HepG2 (cell line): Measurements from ENCODE around the gene VASH2. TPM values are rescaled to one million over a fixed set of nuclear protein-coding genes. Genes with fewer than 3 reads are reported as not detected.

ENCODE experiments used
- ATAC-seq: fragments of 200-7000 bp; cut with Tn5 transposase; 3 replicates; pipeline ENCODE4 v1.9.1; 2020; ENCODE audit warnings: mild to moderate bottlenecking, moderate library complexity
- BruUV-seq: library from RNA; stranded (reverse); fragments of 400-500 nt; replicated peaks from 2 replicates; lab custom pipeline; 2021; lab: Mats Ljungman, UMichigan
- CTCF ChIA-PET: fragments of 300-600 bp; formaldehyde crosslinking; extraction: SDS; loops from one replicate; lab custom pipeline; 2021; ENCODE audit warnings: low total read pairs, inconsistent platforms, low intra/inter-chr PET ratio; lab: Yijun Ruan, JAX
- POLR2A ChIA-PET: fragments of 350-600 bp; sonication (Branson Sonifier 250); formaldehyde crosslinking; loops from one replicate; lab custom pipeline; 2020; ENCODE audit warnings: antibody characterized with exemption, inconsistent platforms; lab: Yijun Ruan, JAX
- DNase-seq: peaks from one replicate; pipeline ENCODE4 v3.0.0-alpha.2; 2015; ENCODE audit warnings: low spot score
- FAIRE-seq: peaks from 3 replicates; lab custom pipeline; 2011; peaks lifted over from hg19 to GRCh38; lab: Jason Lieb, UNC
- H2AFZ ChIP-seq: one replicate; pipeline ENCODE4 v1.6.1; 2011; ENCODE audit warnings: low read length, inconsistent platforms
- H3K27ac ChIP-seq: fragments of 300-600 bp; 3 replicates; pipeline ENCODE4 v1.8.0; 2011; ENCODE audit warnings: mixed run types, mild to moderate bottlenecking, mixed read lengths, low read length, inconsistent platforms; ENCODE audit not compliant: insufficient read depth; ENCODE audit errors: extremely low read length
- H3K27me3 ChIP-seq, 2 experiments: fragments of 200-600 bp in 1 of 2; 2 replicates in 1 of 2; 3 replicates in 1 of 2; pipeline versions ENCODE4 v1.6.0 to v1.8.0; 2011; ENCODE audit warnings: low read length in 2 of 2, mild to moderate bottlenecking in 2 of 2, moderate library complexity in 2 of 2, inconsistent platforms in 1 of 2; ENCODE audit not compliant: insufficient read depth in 2 of 2, control insufficient read depth in 1 of 2
- H3K36me3 ChIP-seq, 2 experiments: fragments of 200-600 bp in 1 of 2; replicated peaks in 1 of 2; 2 replicates in 1 of 2; 3 replicates in 1 of 2; pipeline versions ENCODE4 v1.5.1 to v1.8.0; 2011; ENCODE audit warnings: low read length in 2 of 2, inconsistent platforms in 1 of 2; ENCODE audit not compliant: insufficient read depth in 2 of 2, control insufficient read depth in 1 of 2
- H3K4me1 ChIP-seq: 2 replicates; pipeline ENCODE4 v1.5.1; 2012; ENCODE audit warnings: low read length, inconsistent platforms; ENCODE audit not compliant: insufficient read depth
- H3K4me2 ChIP-seq: 2 replicates; pipeline ENCODE4 v1.6.0; 2011; ENCODE audit warnings: low read depth, low read length, inconsistent platforms
- H3K4me3 ChIP-seq, 3 experiments: fragments of 200-600 bp in 1 of 3; sonication (generic), shearing (Covaris generic) in 1 of 3; replicated peaks in 1 of 3; 2 replicates each; pipeline ENCODE4 v1.5.1; 2011 to 2016; ENCODE audit warnings: low read length in 3 of 3, inconsistent platforms in 2 of 3, low read depth in 2 of 3, mild to moderate bottlenecking in 2 of 3, control low read depth in 1 of 3, mixed read lengths in 1 of 3; ENCODE audit not compliant: insufficient read depth in 1 of 3
- H3K79me2 ChIP-seq: one replicate; pipeline ENCODE4 v1.6.1; 2011; ENCODE audit warnings: low read length, inconsistent platforms; ENCODE audit not compliant: insufficient read depth
- H3K9ac ChIP-seq: 2 replicates; pipeline ENCODE4 v1.6.0; 2011; ENCODE audit warnings: mild to moderate bottlenecking, low read depth, low read length, inconsistent platforms; ENCODE audit not compliant: insufficient read depth
- H3K9me3 ChIP-seq: 2 replicates; pipeline ENCODE4 v1.5.1; 2012; ENCODE audit warnings: mild to moderate bottlenecking, low read length
- H4K20me1 ChIP-seq: 2 replicates; pipeline ENCODE4 v1.6.0; 2011; ENCODE audit warnings: inconsistent platforms, mild to moderate bottlenecking, low read length, moderate library complexity; ENCODE audit not compliant: insufficient read depth
- ELF4 ChIP-seq: sonication (generic); formaldehyde crosslinking; IDR thresholded peaks from 2 replicates; pipeline ENCODE4 v1.5.0; 2020; ENCODE audit warnings: missing genetic modification reagents, mild to moderate bottlenecking, moderate library complexity, borderline replicate concordance
- GABPA ChIP-seq, 2 experiments: IDR thresholded peaks; 2 replicates each; pipeline ENCODE4 v1.6.1; 2011 to 2016; ENCODE audit warnings: low read depth in 2 of 2, low read length in 1 of 2, missing biosample characterization in 1 of 2, missing genetic modification characterization in 1 of 2
- GTF2F1 ChIP-seq: fragments of 150-350 bp; IDR thresholded peaks from 2 replicates; pipeline ENCODE4 v1.6.1; 2014; ENCODE audit warnings: low read length
- KAT7 ChIP-seq: IDR thresholded peaks from 2 replicates; pipeline ENCODE4 v1.6.1; 2018; ENCODE audit warnings: borderline replicate concordance, missing compliant biosample characterization
- KDM1A ChIP-seq: IDR thresholded peaks from 2 replicates; pipeline ENCODE4 v1.6.1; 2016; ENCODE audit warnings: missing compliant biosample characterization
- RCOR2 ChIP-seq: IDR thresholded peaks from 2 replicates; pipeline ENCODE4 v1.6.1; 2016; ENCODE audit warnings: missing biosample characterization, missing genetic modification reagents
- SRSF1 ChIP-seq: fragments of 200-400 bp; formaldehyde crosslinking; optimal IDR thresholded peaks from 2 replicates; pipeline ENCODE3; 2017; ENCODE audit warnings: mild to moderate bottlenecking, low read depth, low read length, moderate library complexity
- ZKSCAN1 ChIP-seq: fragments of 150-350 bp; IDR thresholded peaks from 2 replicates; pipeline ENCODE4 v1.6.1; 2014; ENCODE audit warnings: low read length
- ZNF207 ChIP-seq: fragments of 450-650 bp; IDR thresholded peaks from 2 replicates; pipeline ENCODE4 v1.6.1; 2016; ENCODE audit warnings: antibody characterized with exemption, borderline replicate concordance
- ZNF501 ChIP-seq: sonication (generic); formaldehyde crosslinking; IDR thresholded peaks from 2 replicates; pipeline ENCODE4 v1.5.1; 2020; ENCODE audit warnings: mild to moderate bottlenecking, moderate library complexity, missing genetic modification reagents
- ZNF709 ChIP-seq: sonication (generic); formaldehyde crosslinking; IDR thresholded peaks from 2 replicates; pipeline ENCODE4 v1.5.0; 2020; ENCODE audit warnings: mild to moderate bottlenecking, missing genetic modification reagents
- WGBS: methylation state at CpG from one replicate; pipeline ENCODE4 v1.1.6; 2017; ENCODE audit warnings: low lambda C conversion rate; 5-methylcytosine and 5-hydroxymethylcytosine counted together
- in situ Hi-C: cut with HindIII; loops from 2 replicates; pipeline ENCODE4 v1.10.0; 2017; ENCODE audit warnings: low pct_unique_long_range_greater_than_20kb; ENCODE audit not compliant: extremely low pct_ligation_motif_present
- intact Hi-C: fragments of 100-400 bp; cut with micrococcal nuclease; formaldehyde crosslinking; loops from one replicate; pipeline ENCODE4 v1.10.0; 2022; ENCODE audit not compliant: unreplicated experiment
- polyA plus RNA-seq, 8 experiments: library from polyadenylated mRNA; depleted of rRNA in 3 of 8; stranded (reverse) in 7 of 8; unstranded in 1 of 8; fragments of >200 nt; fragmentation: Illumina TruSeq in 4 of 8; extraction: Trizol in 4 of 8; gene quantifications; 2 replicates each; pipeline versions ENCODE4 v1.2.1 to v1.2.3, GENCODE V29; 2011 to 2016; ENCODE audit warnings: low read depth in 4 of 8, missing spikeins in 1 of 8, mixed read lengths in 1 of 8; ENCODE audit not compliant: insufficient read depth in 1 of 8
- total RNA-seq, 5 experiments: library from RNA; depleted of rRNA; stranded (reverse); fragments of >200 nt; fragmentation: Illumina TruSeq; extraction: Trizol; gene quantifications; 2 replicates each; pipeline ENCODE4 v1.2.3, GENCODE V29; 2016; ENCODE audit warnings: low read depth in 1 of 5
- TF ChIP-seq, protein P1 (sequence below): sonication (generic); formaldehyde crosslinking; IDR thresholded peaks from 2 replicates; pipeline ENCODE4 v1.4.0; 2020; ENCODE audit warnings: missing genetic modification reagents
- TF ChIP-seq, protein P2 (sequence below): sonication (generic); formaldehyde crosslinking; IDR thresholded peaks from 2 replicates; pipeline ENCODE4 v1.5.0; 2020; ENCODE audit warnings: mild to moderate bottlenecking, missing genetic modification reagents
- TF ChIP-seq, protein P3 (sequence below): sonication (generic); formaldehyde crosslinking; IDR thresholded peaks from 2 replicates; pipeline ENCODE4 v1.4.0; 2020; ENCODE audit warnings: missing genetic modification reagents, mild to moderate bottlenecking, borderline replicate concordance

The VASH2 gene
- total and polyA plus RNA-seq, 2 of the 13 experiments (the other 11 are each of a cell fraction or from before 2014, with no cell fraction given) = 0.44 to 1.00 TPM

DNA sequence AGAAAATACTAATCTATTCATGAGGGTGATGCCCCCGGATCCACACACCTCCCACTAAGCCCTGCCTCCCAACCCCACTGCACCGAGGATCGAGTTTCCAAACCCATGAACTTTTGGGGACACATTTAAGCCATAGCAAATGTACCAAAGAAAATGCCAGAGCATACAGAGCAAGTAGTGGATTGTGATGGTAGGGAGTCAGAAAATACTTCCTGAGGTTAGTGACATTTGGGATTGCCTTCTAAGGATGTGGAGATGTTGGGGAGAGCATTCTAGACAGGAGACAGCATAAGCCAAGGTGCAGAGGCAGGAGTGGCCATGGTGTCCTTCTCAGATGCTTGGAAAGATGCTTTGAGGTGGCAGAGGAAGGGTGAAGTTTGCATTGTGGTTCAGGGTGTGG lies 33.1 kb downstream of the VASH2 start (continued):
- TF ChIP-seq, protein P1, sequence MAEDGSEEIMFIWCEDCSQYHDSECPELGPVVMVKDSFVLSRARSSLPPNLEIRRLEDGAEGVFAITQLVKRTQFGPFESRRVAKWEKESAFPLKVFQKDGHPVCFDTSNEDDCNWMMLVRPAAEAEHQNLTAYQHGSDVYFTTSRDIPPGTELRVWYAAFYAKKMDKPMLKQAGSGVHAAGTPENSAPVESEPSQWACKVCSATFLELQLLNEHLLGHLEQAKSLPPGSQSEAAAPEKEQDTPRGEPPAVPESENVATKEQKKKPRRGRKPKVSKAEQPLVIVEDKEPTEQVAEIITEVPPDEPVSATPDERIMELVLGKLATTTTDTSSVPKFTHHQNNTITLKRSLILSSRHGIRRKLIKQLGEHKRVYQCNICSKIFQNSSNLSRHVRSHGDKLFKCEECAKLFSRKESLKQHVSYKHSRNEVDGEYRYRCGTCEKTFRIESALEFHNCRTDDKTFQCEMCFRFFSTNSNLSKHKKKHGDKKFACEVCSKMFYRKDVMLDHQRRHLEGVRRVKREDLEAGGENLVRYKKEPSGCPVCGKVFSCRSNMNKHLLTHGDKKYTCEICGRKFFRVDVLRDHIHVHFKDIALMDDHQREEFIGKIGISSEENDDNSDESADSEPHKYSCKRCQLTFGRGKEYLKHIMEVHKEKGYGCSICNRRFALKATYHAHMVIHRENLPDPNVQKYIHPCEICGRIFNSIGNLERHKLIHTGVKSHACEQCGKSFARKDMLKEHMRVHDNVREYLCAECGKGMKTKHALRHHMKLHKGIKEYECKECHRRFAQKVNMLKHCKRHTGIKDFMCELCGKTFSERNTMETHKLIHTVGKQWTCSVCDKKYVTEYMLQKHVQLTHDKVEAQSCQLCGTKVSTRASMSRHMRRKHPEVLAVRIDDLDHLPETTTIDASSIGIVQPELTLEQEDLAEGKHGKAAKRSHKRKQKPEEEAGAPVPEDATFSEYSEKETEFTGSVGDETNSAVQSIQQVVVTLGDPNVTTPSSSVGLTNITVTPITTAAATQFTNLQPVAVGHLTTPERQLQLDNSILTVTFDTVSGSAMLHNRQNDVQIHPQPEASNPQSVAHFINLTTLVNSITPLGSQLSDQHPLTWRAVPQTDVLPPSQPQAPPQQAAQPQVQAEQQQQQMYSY (CRISPR knock-in tag) = no peak
- TF ChIP-seq, protein P2, sequence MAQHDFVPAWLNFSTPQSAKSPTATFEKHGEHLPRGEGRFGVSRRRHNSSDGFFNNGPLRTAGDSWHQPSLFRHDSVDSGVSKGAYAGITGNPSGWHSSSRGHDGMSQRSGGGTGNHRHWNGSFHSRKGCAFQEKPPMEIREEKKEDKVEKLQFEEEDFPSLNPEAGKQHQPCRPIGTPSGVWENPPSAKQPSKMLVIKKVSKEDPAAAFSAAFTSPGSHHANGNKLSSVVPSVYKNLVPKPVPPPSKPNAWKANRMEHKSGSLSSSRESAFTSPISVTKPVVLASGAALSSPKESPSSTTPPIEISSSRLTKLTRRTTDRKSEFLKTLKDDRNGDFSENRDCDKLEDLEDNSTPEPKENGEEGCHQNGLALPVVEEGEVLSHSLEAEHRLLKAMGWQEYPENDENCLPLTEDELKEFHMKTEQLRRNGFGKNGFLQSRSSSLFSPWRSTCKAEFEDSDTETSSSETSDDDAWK (CRISPR knock-in tag) = no peak
- no peak for TF ChIP-seq ZNF501

DNA sequence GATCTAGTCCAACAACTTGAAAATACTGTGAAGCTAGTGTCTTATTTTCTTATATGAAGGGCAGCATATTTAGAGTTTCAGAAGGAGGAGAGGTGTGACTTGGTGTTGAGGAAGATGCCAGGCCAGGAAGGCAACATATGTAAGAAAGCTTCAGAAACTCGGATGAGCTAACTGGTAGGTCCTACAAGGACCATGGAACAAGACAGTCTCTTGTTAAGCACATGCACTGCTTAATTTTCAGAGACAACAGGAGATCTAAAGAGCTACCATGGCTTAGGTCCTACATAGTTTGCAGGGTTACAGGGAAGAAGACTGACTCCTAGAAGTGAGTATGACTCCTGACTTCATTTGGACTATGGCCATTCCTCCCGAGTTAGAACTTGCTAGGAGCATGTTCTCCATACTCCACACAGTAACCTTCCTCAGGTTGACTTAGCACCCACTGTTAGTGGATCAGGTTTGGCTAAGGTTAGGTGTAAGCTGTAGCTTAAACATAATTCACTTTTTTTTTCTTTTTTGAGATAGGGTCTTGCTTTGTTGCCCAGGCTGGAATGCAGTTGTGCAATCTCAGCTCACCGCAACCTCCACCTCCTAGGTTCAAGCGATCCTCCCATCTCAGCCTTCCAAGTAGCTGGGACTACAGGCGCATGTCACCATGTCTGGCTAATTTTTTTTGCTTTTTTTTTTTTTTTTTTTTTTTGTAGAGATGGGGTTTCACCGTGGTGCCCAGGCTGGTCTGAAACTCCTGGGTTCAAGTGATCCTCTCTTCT lies 34.4 kb downstream of the VASH2 start:
- POLR2A ChIA-PET = interaction anchor here (0.7 kb wide), 1 partner anchor 177 kb away, joined by 3 read pairs; no protein-coding TSS in a partner anchor
- no peaks in the 10 kb centered on the region for H3K36me3 ChIP-seq
- CTCF ChIA-PET = no interaction called here
- no peak for TF ChIP-seq GTF2F1
- no peak for TF ChIP-seq GABPA (IDR thresholded peaks at IDR 0.05; ENCODE audit: low read depth, low read length)
- no peak for TF ChIP-seq GABPA (CRISPR knock-in tag; IDR thresholded peaks at IDR 0.05; ENCODE audit: low read depth)
- no peak for TF ChIP-seq KDM1A (CRISPR knock-in tag)
- TF ChIP-seq KAT7 = no peak
- no peak for TF ChIP-seq ZNF709
- TF ChIP-seq SRSF1 = no peak
- no peak for TF ChIP-seq ZNF207
- no peak for TF ChIP-seq ZKSCAN1
- TF ChIP-seq RCOR2 (CRISPR knock-in tag) = no peak
- TF ChIP-seq, protein P3, sequence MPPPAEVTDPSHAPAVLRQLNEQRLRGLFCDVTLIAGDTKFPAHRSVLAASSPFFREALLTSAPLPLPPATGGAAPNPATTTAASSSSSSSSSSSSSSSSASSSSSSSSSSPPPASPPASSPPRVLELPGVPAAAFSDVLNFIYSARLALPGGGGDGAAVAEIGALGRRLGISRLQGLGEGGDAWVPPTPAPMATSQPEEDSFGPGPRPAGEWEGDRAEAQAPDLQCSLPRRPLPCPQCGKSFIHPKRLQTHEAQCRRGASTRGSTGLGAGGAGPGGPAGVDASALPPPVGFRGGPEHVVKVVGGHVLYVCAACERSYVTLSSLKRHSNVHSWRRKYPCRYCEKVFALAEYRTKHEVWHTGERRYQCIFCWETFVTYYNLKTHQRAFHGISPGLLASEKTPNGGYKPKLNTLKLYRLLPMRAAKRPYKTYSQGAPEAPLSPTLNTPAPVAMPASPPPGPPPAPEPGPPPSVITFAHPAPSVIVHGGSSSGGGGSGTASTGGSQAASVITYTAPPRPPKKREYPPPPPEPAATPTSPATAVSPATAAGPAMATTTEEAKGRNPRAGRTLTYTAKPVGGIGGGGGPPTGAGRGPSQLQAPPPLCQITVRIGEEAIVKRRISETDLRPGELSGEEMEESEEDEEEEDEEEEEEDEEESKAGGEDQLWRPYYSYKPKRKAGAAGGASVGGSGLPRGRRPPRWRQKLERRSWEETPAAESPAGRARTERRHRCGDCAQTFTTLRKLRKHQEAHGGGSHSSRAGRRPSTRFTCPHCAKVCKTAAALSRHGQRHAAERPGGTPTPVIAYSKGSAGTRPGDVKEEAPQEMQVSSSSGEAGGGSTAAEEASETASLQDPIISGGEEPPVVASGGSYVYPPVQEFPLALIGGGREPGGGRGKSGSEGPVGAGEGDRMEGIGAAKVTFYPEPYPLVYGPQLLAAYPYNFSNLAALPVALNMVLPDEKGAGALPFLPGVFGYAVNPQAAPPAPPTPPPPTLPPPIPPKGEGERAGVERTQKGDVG (CRISPR knock-in tag) = no peak
- no peak for TF ChIP-seq ELF4 (CRISPR knock-in tag)

More for the DNA sequence above, 34.4 kb downstream of the VASH2 start:
- ATAC-seq (no peak), FAIRE-seq (no peak), DNase-seq (no peak)
- BruUV-seq = no TSS peak
- WGBS = 82% methylated on average over 6 of the region's 6 CpGs
- peaks cover 11% of the 10 kb centered on the region; the same call in 1 of the 2 replicates for H3K4me1 ChIP-seq
- H3K4me2 ChIP-seq = no peak overlapping the region
- no peak overlapping the region for H3K27ac ChIP-seq
- no peaks in the 10 kb centered on the region for H3K79me2 ChIP-seq
- H4K20me1 ChIP-seq = no peaks in the 10 kb centered on the region
- H3K9me3 ChIP-seq = no peaks in the 10 kb centered on the region
- H3K9ac ChIP-seq = no peak overlapping the region
- intact Hi-C loops (loop anchor here (5.0 kb wide), 1 partner anchor 37 kb away; no protein-coding TSS in a partner anchor), in situ Hi-C loops (no loop called here)
- H2AFZ ChIP-seq = no peak overlapping the region
- no peaks in the 10 kb centered on the region for H3K27me3 ChIP-seq
- H3K4me3 ChIP-seq = no peak overlapping the region
